Calu3 (cell line): ENCODE measurements around the gene PRF1. TPM values are rescaled to one million over a fixed set of nuclear protein-coding genes. Genes with fewer than 3 reads are reported as not detected.

ENCODE experiments used
- BruUV-seq: library from RNA; stranded (reverse); fragments of 400-500 nt; replicated peaks from 2 replicates; lab custom pipeline; 2021; lab: Mats Ljungman, UMichigan
- CTCF ChIA-PET: fragments of 300-600 bp; sonication (Branson Sonifier 250); formaldehyde crosslinking; loops from one replicate; lab custom pipeline; 2022; ENCODE audit warnings: antibody characterized with exemption; lab: Charles Lee
- DNase-seq: peaks from one replicate; pipeline ENCODE4 v3.0.0; 2022
- H3K27ac Mint-ChIP-seq: one replicate; pipeline ENCODE4 v1.8.0; 2022; ENCODE audit warnings: mixed read lengths; ENCODE audit not compliant: unreplicated experiment
- H3K27me3 Mint-ChIP-seq: one replicate; pipeline ENCODE4 v1.8.0; 2022; ENCODE audit warnings: mixed read lengths; ENCODE audit not compliant: unreplicated experiment
- H3K36me3 Mint-ChIP-seq: one replicate; pipeline ENCODE4 v1.8.0; 2022; ENCODE audit warnings: mild to moderate bottlenecking, moderate library complexity, mixed read lengths; ENCODE audit not compliant: insufficient read depth, unreplicated experiment
- H3K4me1 Mint-ChIP-seq: one replicate; pipeline ENCODE4 v1.8.0; 2022; ENCODE audit warnings: mild to moderate bottlenecking, low read depth, mixed read lengths; ENCODE audit not compliant: unreplicated experiment
- H3K4me3 Mint-ChIP-seq: one replicate; pipeline ENCODE4 v1.8.0; 2022; ENCODE audit warnings: mild to moderate bottlenecking, low read depth, moderate library complexity, mixed read lengths; ENCODE audit not compliant: unreplicated experiment
- H3K9me3 Mint-ChIP-seq: one replicate; pipeline ENCODE4 v1.8.0; 2022; ENCODE audit warnings: low read depth, mixed read lengths; ENCODE audit not compliant: unreplicated experiment
- intact Hi-C: fragments of 100-400 bp; cut with micrococcal nuclease; formaldehyde crosslinking; loops from one replicate; pipeline ENCODE4 v1.10.0; 2022; ENCODE audit not compliant: unreplicated experiment
- total RNA-seq: library from RNA; stranded (reverse); gene quantifications from 2 replicates; pipeline ENCODE4 v1.2.3, GENCODE V29; 2022
- TF ChIP-seq, protein P1 (sequence below): fragments of 200-600 bp; IDR thresholded peaks from one replicate; pipeline ENCODE4 v1.8.0; 2022; ENCODE audit warnings: antibody characterized with exemption; ENCODE audit not compliant: unreplicated experiment

The PRF1 gene
- total RNA-seq, 1 experiment from 2014 or later, result not detected

GRCh38 chr10:70573599-70574506, 28.7 kb downstream of the PRF1 start:
- Mint-ChIP-seq H3K4me3 (no peak overlapping the region), H3K4me1 (peaks cover 36% of the 10 kb centered on the region), H3K27me3 (peaks cover 32% of the 10 kb centered on the region), H3K27ac (no peak overlapping the region), H3K36me3 (peaks cover 14% of the 10 kb centered on the region), H3K9me3 (no peaks in the 10 kb centered on the region)
- intact Hi-C loops, result no loop called here
- BruUV-seq, result no TSS peak
- TF ChIP-seq, protein P1, sequence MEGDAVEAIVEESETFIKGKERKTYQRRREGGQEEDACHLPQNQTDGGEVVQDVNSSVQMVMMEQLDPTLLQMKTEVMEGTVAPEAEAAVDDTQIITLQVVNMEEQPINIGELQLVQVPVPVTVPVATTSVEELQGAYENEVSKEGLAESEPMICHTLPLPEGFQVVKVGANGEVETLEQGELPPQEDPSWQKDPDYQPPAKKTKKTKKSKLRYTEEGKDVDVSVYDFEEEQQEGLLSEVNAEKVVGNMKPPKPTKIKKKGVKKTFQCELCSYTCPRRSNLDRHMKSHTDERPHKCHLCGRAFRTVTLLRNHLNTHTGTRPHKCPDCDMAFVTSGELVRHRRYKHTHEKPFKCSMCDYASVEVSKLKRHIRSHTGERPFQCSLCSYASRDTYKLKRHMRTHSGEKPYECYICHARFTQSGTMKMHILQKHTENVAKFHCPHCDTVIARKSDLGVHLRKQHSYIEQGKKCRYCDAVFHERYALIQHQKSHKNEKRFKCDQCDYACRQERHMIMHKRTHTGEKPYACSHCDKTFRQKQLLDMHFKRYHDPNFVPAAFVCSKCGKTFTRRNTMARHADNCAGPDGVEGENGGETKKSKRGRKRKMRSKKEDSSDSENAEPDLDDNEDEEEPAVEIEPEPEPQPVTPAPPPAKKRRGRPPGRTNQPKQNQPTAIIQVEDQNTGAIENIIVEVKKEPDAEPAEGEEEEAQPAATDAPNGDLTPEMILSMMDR, result no peak
- CTCF ChIA-PET, result no interaction called here
- no peak for DNase-seq

- no peak for DNase-seq
- no TSS peak for BruUV-seq
- TF ChIP-seq, protein P1, result no peak
- H3K36me3 Mint-ChIP-seq, result peaks cover 5% of the 10 kb centered on the region
- no peak overlapping the region for H3K4me3 Mint-ChIP-seq
- intact Hi-C loops, result no loop called here
- H3K27me3 Mint-ChIP-seq, result peaks cover 52% of the 10 kb centered on the region
- H3K27ac Mint-ChIP-seq, result no peak overlapping the region
- CTCF ChIA-PET, result no interaction called here
- peaks cover 16% of the 10 kb centered on the region for H3K4me1 Mint-ChIP-seq
- no peaks in the 10 kb centered on the region for H3K9me3 Mint-ChIP-seq
Measured at GRCh38 chr10:70571636-70572439, 30.7 kb downstream of the PRF1 start.

DNA sequence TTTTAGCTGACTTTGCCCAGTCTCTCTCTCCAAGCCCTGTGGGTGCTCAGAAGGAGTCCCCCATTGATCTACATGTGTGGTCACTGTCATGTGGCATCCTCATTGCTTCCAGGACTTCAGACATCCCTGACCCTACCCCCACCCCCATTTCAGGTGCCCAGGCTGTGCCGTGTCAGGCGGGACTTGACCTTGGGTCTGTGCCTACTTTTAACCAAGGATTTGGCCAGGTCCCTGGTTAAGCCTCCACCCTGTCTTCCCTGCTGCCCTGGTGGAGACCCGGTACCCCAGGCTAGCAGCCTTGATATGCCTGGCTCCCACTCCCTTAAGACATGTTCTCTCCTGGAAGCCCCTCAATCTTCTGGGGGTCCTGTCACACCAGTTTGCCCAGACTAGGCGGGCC, 31.3 kb downstream of the PRF1 start:
- Mint-ChIP-seq H3K27me3 (peaks cover 58% of the 10 kb centered on the region), H3K4me1 (peaks cover 10% of the 10 kb centered on the region), H3K36me3 (no peaks in the 10 kb centered on the region), H3K4me3 (no peak overlapping the region), H3K9me3 (no peaks in the 10 kb centered on the region), H3K27ac (no peak overlapping the region)
- TF ChIP-seq, protein P1, result no peak
- no peak for DNase-seq
- no TSS peak for BruUV-seq
- CTCF ChIA-PET, result no interaction called here
- intact Hi-C loops, result no loop called here

- no TSS peak for BruUV-seq
- H3K4me3 Mint-ChIP-seq, result no peak overlapping the region
- no peaks in the 10 kb centered on the region for H3K4me1 Mint-ChIP-seq
- DNase-seq, result no peak
- H3K36me3 Mint-ChIP-seq, result no peaks in the 10 kb centered on the region
- no peak overlapping the region for H3K27ac Mint-ChIP-seq
- peaks cover 77% of the 10 kb centered on the region for H3K27me3 Mint-ChIP-seq
- intact Hi-C loops, result no loop called here
- H3K9me3 Mint-ChIP-seq, result no peaks in the 10 kb centered on the region
- TF ChIP-seq, protein P1, result no peak
- CTCF ChIA-PET, result interaction anchor here (0.5 to 0.7 kb wide), 3 partner anchors 62 to 396 kb away, joined by 3 to 7 read pairs (median 5); no protein-coding TSS in a partner anchor
Measured at GRCh38 chr10:70568781-70569495, 33.6 kb downstream of the PRF1 start.
